ENCODE results near the gene SLC39A11.

GRCh38 chr17:72710834-72711233, 381.7 kb downstream of the SLC39A11 start:
- no peak for TF ChIP-seq CTCF (IDR thresholded peaks at IDR 0.05)
- no peak for TF ChIP-seq POLR2A (IDR thresholded peaks at IDR 0.05)
- TF ChIP-seq POLR2AphosphoS5 (IDR thresholded peaks at IDR 0.05): no peak
- TF ChIP-seq EP300 (IDR thresholded peaks at IDR 0.05): no peak
